CD4-positive, alpha-beta memory T cell (primary cell): ENCODE data around the gene ALG2. TPM values are rescaled to one million over a fixed set of nuclear protein-coding genes. Genes with fewer than 3 reads are reported as not detected.

ENCODE experiments used
- CTCF ChIA-PET: fragments of 350-600 bp; sonication (Branson Sonifier 250); formaldehyde crosslinking; loops from one replicate; lab custom pipeline; 2021; ENCODE audit warnings: inconsistent platforms; ENCODE audit not compliant: partially characterized antibody; lab: Charles Lee
- POLR2A ChIA-PET: fragments of 350-600 bp; sonication (Branson Sonifier 250); formaldehyde crosslinking; loops from one replicate; lab custom pipeline; 2021; ENCODE audit not compliant: partially characterized antibody; lab: Charles Lee
- DNase-seq, 5 donors: peaks; one replicate each; pipeline versions ENCODE4 v3.0.0 to v3.0.0-alpha.2; 2020 to 2022; ENCODE audit warnings: mixed read lengths in 1 of 5
- H3K27ac ChIP-seq: one replicate; pipeline ENCODE4 v1.7.0; 2013; ENCODE audit warnings: low read depth, low read length
- H3K27me3 ChIP-seq: 2 replicates; pipeline ENCODE4 v1.7.0; 2013; ENCODE audit warnings: mild to moderate bottlenecking, low read length, moderate library complexity; ENCODE audit not compliant: insufficient read depth
- H3K36me3 ChIP-seq: 2 replicates; pipeline ENCODE4 v1.7.0; 2013; ENCODE audit warnings: mild to moderate bottlenecking, low read length, moderate library complexity; ENCODE audit not compliant: insufficient read depth
- H3K4me1 ChIP-seq: 2 replicates; pipeline ENCODE4 v1.7.0; 2013; ENCODE audit warnings: mild to moderate bottlenecking, low read length, moderate library complexity; ENCODE audit not compliant: insufficient read depth
- H3K4me3 ChIP-seq, 2 donors: one replicate each; pipeline ENCODE4 v1.7.0; 2013; ENCODE audit warnings: low read length in 2 of 2, mild to moderate bottlenecking in 1 of 2
- H3K9me3 ChIP-seq, 2 donors: one replicate each; pipeline ENCODE4 v1.7.0; 2013; ENCODE audit warnings: low read length in 2 of 2, control low read depth in 1 of 2; ENCODE audit not compliant: control insufficient read depth in 1 of 2
- H3K27ac Mint-ChIP-seq, 7 donors: one replicate each; pipeline ENCODE4 v1.8.0; 2020 to 2021; ENCODE audit warnings: mixed read lengths in 7 of 7, mild to moderate bottlenecking in 6 of 7, inconsistent platforms in 3 of 7, moderate library complexity in 3 of 7
- H3K27me3 Mint-ChIP-seq, 2 donors: one replicate each; pipeline ENCODE4 v1.8.0; 2020 to 2021; ENCODE audit warnings: mixed read lengths in 2 of 2
- H3K36me3 Mint-ChIP-seq, 2 donors: one replicate each; pipeline ENCODE4 v1.8.0; 2020 to 2021; ENCODE audit warnings: mixed read lengths in 2 of 2, inconsistent platforms in 1 of 2, mild to moderate bottlenecking in 1 of 2
- H3K4me1 Mint-ChIP-seq, 4 donors: one replicate each; pipeline ENCODE4 v1.8.0; 2020 to 2021; ENCODE audit warnings: mixed read lengths in 4 of 4, mild to moderate bottlenecking in 1 of 4
- H3K4me3 Mint-ChIP-seq, 8 donors: one replicate each; pipeline ENCODE4 v1.8.0; 2020 to 2021; ENCODE audit warnings: mixed read lengths in 8 of 8, mild to moderate bottlenecking in 7 of 8, moderate library complexity in 6 of 8, inconsistent platforms in 3 of 8
- H3K9me3 Mint-ChIP-seq, 8 donors: one replicate each; pipeline ENCODE4 v1.8.0; 2020 to 2021; ENCODE audit warnings: mixed read lengths in 8 of 8, mild to moderate bottlenecking in 5 of 8, inconsistent platforms in 3 of 8, moderate library complexity in 1 of 8
- intact Hi-C: fragments of 100-400 bp; cut with micrococcal nuclease; formaldehyde crosslinking; loops from one replicate; pipeline ENCODE4 v1.15.1; 2023
- polyA plus RNA-seq, 2 donors: library from polyadenylated mRNA; unstranded; fragments of 300-500 nt; fragmentation: Illumina TruSeq; gene quantifications; one replicate each; pipeline ENCODE4 v1.2.3, GENCODE V29; 2021
- total RNA-seq, 2 experiments: library from RNA; stranded (reverse); gene quantifications; one replicate each; pipeline ENCODE4 v1.2.3, GENCODE V29; 2021

ALG2 gene
- total and polyA plus RNA-seq, 4 experiments from 2014 or later: 35.3 to 39.8 (median 37.9) TPM

- CTCF ChIA-PET: no interaction called here
- Mint-ChIP-seq H3K4me3 (peak overlapping the region in 7 of 8 donors; percentile 27 to 100 (median 97)), H3K9me3 (no peaks in the 10 kb centered on the region), H3K27ac (peak overlapping the region in 5 of 7 donors; percentile 39 to 100 (median 80)), H3K27me3 (no peaks in the 10 kb centered on the region), H3K4me1 (peaks cover 41 to 77% (median 60%) of the 10 kb centered on the region in 4 donors), H3K36me3 (peaks cover 34 to 72% of the 10 kb centered on the region in 2 donors)
- Histone ChIP-seq H3K36me3 (peaks cover 13% of the 10 kb centered on the region), H3K4me3 (no peak overlapping the region), H3K9me3 (no peaks in the 10 kb centered on the region), H3K27ac (no peak overlapping the region), H3K27me3 (no peaks in the 10 kb centered on the region), H3K4me1 (peaks cover 50% of the 10 kb centered on the region)
- POLR2A ChIA-PET: no interaction called here
- DNase-seq: no peak
- intact Hi-C loops: loop anchor here (5.0 kb wide), 2 partner anchors 417 to 873 kb away; partner anchors contain the start of genes ERP44, GALNT12 and INVS
These were observed 2.7 kb upstream of the ALG2 start for GRCh38 chr9:99224445-99224844.

DNA sequence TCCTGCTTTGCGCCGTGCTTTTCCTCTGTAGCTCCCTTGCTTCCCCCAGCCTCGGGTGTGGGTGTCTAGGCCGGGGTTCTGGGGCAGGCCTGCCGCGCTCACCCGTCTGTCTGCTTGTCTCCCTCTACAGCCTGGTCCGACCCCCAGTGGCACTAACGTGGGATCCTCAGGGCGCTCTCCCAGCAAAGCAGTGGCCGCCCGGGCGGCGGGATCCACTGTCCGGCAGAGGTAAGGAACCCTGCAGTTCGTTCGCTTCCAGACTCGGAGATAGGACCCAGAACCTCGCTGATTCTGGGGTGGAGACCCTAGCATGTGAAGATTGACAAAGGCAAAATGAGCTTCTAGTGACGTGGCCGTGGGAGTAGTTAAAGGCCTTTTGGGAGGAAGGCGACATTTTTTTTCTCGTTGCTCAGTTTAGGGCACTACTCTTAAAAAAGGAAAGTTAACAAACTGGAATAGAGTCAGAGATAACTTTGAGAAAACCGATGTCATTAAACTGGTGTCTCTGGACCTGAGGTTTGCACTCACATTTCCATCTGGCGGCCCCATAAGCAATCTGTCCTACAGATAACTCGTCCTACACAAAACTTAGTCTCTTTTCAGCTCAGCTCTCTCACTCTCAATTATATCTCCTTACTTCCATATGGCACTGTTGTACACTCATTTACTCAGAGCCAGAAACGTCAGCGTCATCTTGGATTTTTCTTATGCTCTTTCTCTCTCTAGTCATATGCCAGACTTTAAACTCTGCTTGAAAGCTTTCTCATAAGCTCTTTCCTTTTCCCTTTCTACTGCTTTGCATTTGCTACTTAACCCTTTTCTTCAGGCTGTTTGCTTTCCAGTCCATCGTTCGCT, 901 bp upstream of the ALG2 start:
- Mint-ChIP-seq H3K36me3 (peaks cover 36 to 71% of the 10 kb centered on the region in 2 donors), H3K9me3 (no peaks in the 10 kb centered on the region), H3K4me3 (peak overlapping the region; percentile 95 to 100 (median 98)), H3K27ac (peak overlapping the region; percentile 99 to 100 (median 100)), H3K4me1 (peaks cover 49 to 85% (median 69%) of the 10 kb centered on the region in 4 donors), H3K27me3 (no peaks in the 10 kb centered on the region)
- DNase-seq: no peak
- no peaks in the 10 kb centered on the region for H3K9me3 ChIP-seq
- H3K27ac ChIP-seq: peak overlapping the region; percentile 82
- ChIA-PET POLR2A (interaction anchor here (0.7 to 2.8 kb wide), 4 partner anchors 10 to 597 kb away, joined by 3 to 16 read pairs (median 4); no protein-coding TSS in a partner anchor), CTCF (interaction anchor here (0.8 to 2.6 kb wide), 8 partner anchors 9 to 119 kb away, joined by 3 to 12 read pairs (median 4); no protein-coding TSS in a partner anchor)
- H3K27me3 ChIP-seq: no peaks in the 10 kb centered on the region
- peaks cover 54% of the 10 kb centered on the region for H3K4me1 ChIP-seq
- intact Hi-C loops: loop anchor here (1.0 to 5.0 kb wide), 6 partner anchors 38 to 1130 kb away; partner anchors contain the start of genes ERP44, GALNT12, INVS and TEX10
- peak overlapping the region; percentile 57 to 78 for H3K4me3 ChIP-seq
- peaks cover 7% of the 10 kb centered on the region for H3K36me3 ChIP-seq

GRCh38 chr9:99221266-99221620, 499 bp downstream of the ALG2 start:
- no peaks in the 10 kb centered on the region for H3K27me3 Mint-ChIP-seq

DNA sequence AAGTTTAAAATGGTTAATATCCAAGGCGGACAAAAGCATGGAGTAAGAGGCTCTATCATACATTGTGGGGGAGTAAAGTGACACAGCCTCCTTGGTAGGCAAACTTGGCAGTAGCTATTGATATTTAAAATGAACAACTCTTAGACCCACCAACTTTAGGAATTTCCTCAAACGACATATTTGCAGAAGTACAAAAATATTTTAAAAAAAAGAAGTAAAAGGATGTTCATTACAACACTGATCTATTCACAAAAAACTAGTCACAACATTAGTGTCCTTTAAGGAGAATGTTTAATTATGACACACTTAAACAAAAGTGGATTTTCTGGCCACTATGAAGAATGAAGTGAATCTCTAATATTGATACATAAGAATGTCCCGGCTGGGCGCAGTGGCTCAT, 1.7 kb downstream of the ALG2 start:
- peaks cover 55 to 74% of the 10 kb centered on the region in 2 donors for H3K36me3 Mint-ChIP-seq
- CTCF ChIA-PET: interaction anchor here (0.8 to 1.5 kb wide), 4 partner anchors 8 to 38 kb away, joined by 3 to 4 read pairs (median 3); no protein-coding TSS in a partner anchor

More at GRCh38 chr9:99221266-99221620, 499 bp downstream of the ALG2 start:
- DNase-seq: peak in 1 of 5 donors; percentile 47
- H3K27me3 ChIP-seq: no peaks in the 10 kb centered on the region
- intact Hi-C loops: loop anchor here (5.0 kb wide), 2 partner anchors 414 to 876 kb away; partner anchors contain the start of genes ERP44, GALNT12 and INVS
- Mint-ChIP-seq H3K9me3 (no peaks in the 10 kb centered on the region), H3K36me3 (peaks cover 47 to 73% of the 10 kb centered on the region in 2 donors), H3K4me3 (peak overlapping the region; percentile 87 to 100 (median 97)), H3K27ac (peak overlapping the region; percentile 92 to 100 (median 95)), H3K4me1 (peaks cover 53 to 91% (median 71%) of the 10 kb centered on the region in 4 donors)
- ChIA-PET CTCF (interaction anchor here (1.0 to 2.0 kb wide), 3 partner anchors 10 to 45 kb away, joined by 3 to 12 read pairs (median 4); no protein-coding TSS in a partner anchor), POLR2A (interaction anchor here (1.2 to 2.8 kb wide), 6 partner anchors 11 to 1190 kb away, joined by 3 to 16 read pairs (median 4); partner anchors contain the start of gene NR4A3)
- H3K36me3 ChIP-seq: peaks cover 5% of the 10 kb centered on the region
- H3K27ac ChIP-seq: peak overlapping the region; percentile 82
- H3K4me1 ChIP-seq: peaks cover 49% of the 10 kb centered on the region
- peak overlapping the region; percentile 57 to 78 for H3K4me3 ChIP-seq
- H3K9me3 ChIP-seq: no peaks in the 10 kb centered on the region

DNA sequence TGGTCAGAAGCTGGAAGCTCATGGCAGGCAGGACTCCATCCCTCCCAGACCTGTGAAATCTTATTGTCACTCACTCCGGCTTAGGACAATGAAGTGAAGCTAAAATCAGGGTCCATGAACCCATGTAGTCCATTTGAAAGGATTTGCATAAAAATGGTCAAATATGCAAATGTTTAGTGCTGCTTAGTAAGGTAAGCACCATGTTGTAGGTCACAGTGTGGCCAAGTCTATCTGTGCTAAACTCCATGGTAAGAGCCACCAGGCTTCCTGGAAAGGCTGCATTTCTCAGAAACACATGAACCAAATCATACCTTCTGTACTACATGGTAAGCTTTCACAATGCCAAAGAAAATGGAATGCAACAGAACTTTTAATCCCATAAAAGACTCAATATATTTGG, 5.7 kb downstream of the ALG2 start:
- Histone ChIP-seq H3K27me3 (no peaks in the 10 kb centered on the region), H3K4me3 (no peak overlapping the region), H3K27ac (no peak overlapping the region), H3K4me1 (peaks cover 20% of the 10 kb centered on the region), H3K36me3 (peaks cover 5% of the 10 kb centered on the region), H3K9me3 (no peaks in the 10 kb centered on the region)
- intact Hi-C loops: no loop called here
- peaks cover 54% of the 10 kb centered on the region in 2 donors for H3K36me3 Mint-ChIP-seq
- no peak for DNase-seq
- POLR2A ChIA-PET: no interaction called here
- no peak overlapping the region for H3K27ac Mint-ChIP-seq
- no peaks in the 10 kb centered on the region for H3K27me3 Mint-ChIP-seq
- peaks cover 33 to 46% (median 41%) of the 10 kb centered on the region in 4 donors for H3K4me1 Mint-ChIP-seq
- CTCF ChIA-PET: interaction anchor here (1.0 to 2.3 kb wide), 2 partner anchors 16 to 31 kb away, joined by 3 to 5 read pairs; no protein-coding TSS in a partner anchor
- H3K4me3 Mint-ChIP-seq: no peak overlapping the region
- H3K9me3 Mint-ChIP-seq: peaks cover 2 to 8% (median 4%) of the 10 kb centered on the region in 8 donors

More for the DNA sequence above, 1.7 kb downstream of the ALG2 start:
- Mint-ChIP-seq H3K27ac (peak overlapping the region in 5 of 7 donors; percentile 50 to 100 (median 84)), H3K9me3 (peaks cover 0 to 3% (median 0%) of the 10 kb centered on the region in 8 donors), H3K4me3 (peak overlapping the region; percentile 58 to 79 (median 70)), H3K4me1 (peaks cover 53 to 82% (median 66%) of the 10 kb centered on the region in 4 donors), H3K27me3 (no peaks in the 10 kb centered on the region)
- no peak for DNase-seq
- POLR2A ChIA-PET: interaction anchor here (0.8 kb wide), 1 partner anchor 9 kb away, joined by 3 read pairs; no protein-coding TSS in a partner anchor
- H3K27ac ChIP-seq: no peak overlapping the region
- H3K9me3 ChIP-seq: no peaks in the 10 kb centered on the region
- peaks cover 45% of the 10 kb centered on the region for H3K4me1 ChIP-seq
- peaks cover 5% of the 10 kb centered on the region for H3K36me3 ChIP-seq
- H3K27me3 ChIP-seq: no peaks in the 10 kb centered on the region
- no peak overlapping the region for H3K4me3 ChIP-seq
- intact Hi-C loops: loop anchor here (5.0 kb wide), 2 partner anchors 413 to 877 kb away; partner anchors contain the start of genes ERP44, GALNT12 and INVS

- Histone ChIP-seq H3K9me3 (no peaks in the 10 kb centered on the region), H3K4me3 (no peak overlapping the region), H3K4me1 (no peaks in the 10 kb centered on the region), H3K27me3 (no peaks in the 10 kb centered on the region), H3K36me3 (peaks cover 4% of the 10 kb centered on the region), H3K27ac (no peak overlapping the region)
- Mint-ChIP-seq H3K36me3 (peaks cover 41 to 53% of the 10 kb centered on the region in 2 donors), H3K27me3 (peaks cover 0 to 2% of the 10 kb centered on the region in 2 donors), H3K9me3 (peaks cover 5 to 33% (median 27%) of the 10 kb centered on the region in 8 donors), H3K4me1 (peaks cover 12 to 21% (median 18%) of the 10 kb centered on the region in 4 donors), H3K4me3 (no peak overlapping the region), H3K27ac (no peak overlapping the region)
- no peak for DNase-seq
- intact Hi-C loops: no loop called here
- ChIA-PET CTCF (no interaction called here), POLR2A (no interaction called here)
These were observed 8.5 kb downstream of the ALG2 start for GRCh38 chr9:99213197-99213596.
